Measurements from ENCODE around the gene COG7.

COG7 gene

GRCh38 chr16:23342083-23342640 lies 110.8 kb downstream of the COG7 start:
- no peak overlapping the region for H3K4me3 ChIP-seq (ENCODE audit: low read depth, low read length)
- TF ChIP-seq CTCF (IDR thresholded peaks at IDR 0.05; ENCODE audit: borderline replicate concordance, insufficient read depth, low read depth, low read length): no peak

GRCh38 chr16:23339787-23340186 lies 113.2 kb downstream of the COG7 start:
- no peak overlapping the region for H3K4me3 ChIP-seq (ENCODE audit: low read depth, low read length)
- no peak for TF ChIP-seq CTCF (IDR thresholded peaks at IDR 0.05; ENCODE audit: borderline replicate concordance, insufficient read depth, low read depth, low read length)

All from GM12875 (cell line).